ENCODE results near the gene LCAT.

DNA sequence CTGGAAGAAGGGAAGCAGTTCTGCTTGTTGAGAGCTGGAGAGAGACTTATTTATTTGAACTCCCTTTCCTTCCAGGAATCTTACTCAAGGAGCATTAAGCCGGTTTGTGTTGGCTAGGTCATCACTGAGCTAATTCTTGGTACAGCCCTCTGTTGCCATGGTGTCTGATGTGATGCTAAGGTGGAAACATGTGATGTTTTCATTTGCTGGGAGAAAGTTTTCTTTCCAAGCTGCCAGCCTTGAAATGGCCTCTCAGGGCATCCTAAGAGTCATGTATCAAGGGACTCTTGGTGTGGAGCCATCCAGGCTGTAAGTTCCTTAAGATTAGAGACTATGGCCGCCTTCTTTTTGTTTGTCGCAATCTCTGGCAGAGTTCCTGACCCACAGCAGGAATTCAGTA, 46.7 kb downstream of the LCAT start:
- peak; percentile 22 for TF ChIP-seq POLR2AphosphoS5 (IDR thresholded peaks at IDR 0.05)
- TF ChIP-seq CTCF (IDR thresholded peaks at IDR 0.05), result no peak
- TF ChIP-seq POLR2A (IDR thresholded peaks at IDR 0.05), result no peak

All from gastroesophageal sphincter (tissue), 3 donors.